Activated CD8-positive, alpha-beta memory T cell treated with anti-CD3 and anti-CD28 coated beads for 1 hour (primary cell): ENCODE data around the gene PBX1.

Experiments
- DNase-seq, 2 donors: peaks; one replicate each; pipeline ENCODE4 v3.0.0-alpha.2; 2020; ENCODE audit warnings: low read depth in 1 of 2; ENCODE audit errors: extremely low read depth in 1 of 2

Gene PBX1

DNA sequence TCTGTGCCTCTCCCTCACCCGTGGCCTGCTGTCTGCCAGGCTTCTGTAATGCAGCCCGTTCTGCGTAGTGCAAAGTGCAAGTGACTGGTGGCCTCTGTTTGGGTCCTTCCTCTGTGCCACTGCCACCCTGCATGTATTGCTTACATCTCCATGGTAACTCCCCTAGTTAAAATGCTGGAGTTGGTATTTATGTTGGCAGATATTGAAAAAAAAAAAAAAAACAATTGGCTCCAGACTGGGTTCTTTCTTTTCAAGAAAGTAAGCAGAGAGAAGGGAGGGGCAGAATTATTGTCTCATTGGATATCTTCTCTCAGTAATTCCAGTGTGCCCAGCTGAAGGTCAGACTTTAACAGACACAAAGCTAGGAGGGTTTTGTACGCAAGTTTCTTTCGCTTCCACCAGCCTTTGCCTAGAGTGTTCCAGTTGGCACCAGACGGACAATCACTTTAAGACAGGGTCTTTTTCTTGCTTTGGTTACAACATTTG lies 242.3 kb downstream of the PBX1 start:
- DNase-seq, result no peak

DNA sequence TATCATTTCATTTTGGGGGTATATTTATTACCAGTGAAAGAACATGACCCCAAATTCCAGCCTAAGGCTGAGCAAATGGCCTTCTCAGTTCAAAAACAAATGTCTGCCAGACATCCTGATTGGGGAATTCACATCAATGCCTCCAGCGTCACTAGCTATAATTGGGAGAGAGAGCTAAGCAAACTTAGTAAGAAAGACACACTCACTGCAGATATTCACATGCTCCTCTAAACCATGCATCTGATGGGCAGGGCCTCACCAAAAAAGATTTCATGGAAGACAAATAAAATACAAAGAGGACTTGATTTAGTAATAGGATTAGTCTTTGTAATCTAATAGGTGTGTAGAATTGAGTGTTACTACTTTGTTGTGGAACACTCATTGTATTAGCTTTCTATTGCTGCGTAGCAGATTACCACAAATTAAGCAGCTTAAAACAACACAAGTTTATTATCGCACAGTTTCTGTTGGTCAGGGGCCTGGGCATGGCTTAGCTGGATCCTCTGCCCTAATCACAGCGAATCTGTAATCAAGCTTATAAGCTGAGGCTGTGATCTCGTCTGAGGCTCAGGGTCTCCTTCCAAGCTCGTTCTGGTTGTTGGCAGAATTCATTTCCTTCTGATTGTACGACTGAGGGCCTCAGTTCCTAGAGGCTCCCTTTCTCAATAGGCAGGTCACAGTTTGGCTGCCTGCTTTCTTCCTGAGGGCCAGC lies 243.0 kb downstream of the PBX1 start:
- DNase-seq, result no peak

DNA sequence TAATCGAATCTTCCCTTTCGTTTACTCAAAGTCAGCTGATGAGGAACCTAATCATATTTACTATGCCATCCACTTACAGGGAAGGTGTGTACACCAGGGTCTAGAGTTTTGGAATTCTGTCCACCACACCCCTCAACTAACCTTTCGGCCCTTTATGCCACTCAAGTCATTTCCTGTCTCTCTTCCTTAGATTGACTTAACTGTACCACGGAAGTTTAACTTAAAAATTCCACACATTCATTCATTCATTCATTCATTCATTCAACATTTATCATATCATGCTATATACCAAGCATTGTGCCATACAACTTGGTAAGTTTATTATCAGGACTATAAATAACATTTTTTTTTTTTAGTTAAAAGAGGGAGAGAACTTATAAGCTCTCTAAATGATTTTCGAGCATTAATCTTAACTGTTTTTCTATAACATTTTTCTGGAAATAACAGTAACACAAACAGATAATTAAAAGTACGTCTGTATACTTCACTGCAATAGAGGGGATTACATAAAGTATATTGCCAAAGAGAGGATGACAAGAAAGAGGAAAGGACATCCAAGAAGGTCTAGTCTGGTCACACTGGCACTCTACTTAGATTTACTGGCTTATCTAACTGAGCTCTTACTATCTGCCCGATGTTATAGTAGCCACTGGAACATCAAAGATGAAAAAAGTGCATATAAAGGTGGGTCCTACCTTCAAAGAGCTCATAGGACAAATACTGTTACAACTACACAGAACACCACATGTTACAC lies 243.7 kb downstream of the PBX1 start:
- no peak for DNase-seq

DNA sequence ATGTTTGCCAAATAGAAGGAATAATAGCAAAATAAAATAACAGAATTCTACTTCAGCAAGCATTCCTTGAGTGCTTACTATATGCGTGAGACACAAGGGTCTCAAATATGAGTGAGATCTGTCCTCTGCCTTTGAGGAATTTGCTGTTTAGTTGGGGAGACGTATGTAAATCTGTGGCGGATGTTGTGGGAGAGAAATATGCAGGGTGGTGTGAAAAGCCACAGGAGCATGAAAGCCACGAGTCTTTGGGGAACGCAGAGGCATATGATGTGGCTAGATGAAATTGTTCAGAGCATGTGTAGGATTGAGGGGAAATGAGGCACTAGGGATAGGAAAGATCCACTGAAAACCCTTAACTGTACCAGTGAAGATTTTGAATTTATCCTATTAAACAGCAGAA lies 244.4 kb downstream of the PBX1 start:
- no peak for DNase-seq

DNA sequence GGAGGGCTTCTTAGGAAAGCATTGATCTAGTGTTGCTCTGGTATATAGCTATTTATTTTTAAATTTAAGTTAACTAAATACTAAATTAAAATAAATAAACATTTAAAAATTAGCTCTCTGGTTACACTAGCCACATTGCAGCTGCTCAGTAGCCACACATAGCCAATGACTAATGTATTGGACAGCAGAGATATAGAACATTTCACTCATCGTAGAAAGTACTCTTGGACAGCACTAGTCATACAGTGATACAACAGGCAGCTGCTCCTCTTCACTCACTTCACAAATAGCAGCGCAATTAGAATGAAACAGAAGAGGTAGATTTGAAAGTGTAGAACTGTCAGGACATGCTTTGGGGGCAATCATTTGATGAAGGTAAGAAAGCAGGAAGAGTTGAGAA lies 245.4 kb downstream of the PBX1 start:
- no peak for DNase-seq

DNA sequence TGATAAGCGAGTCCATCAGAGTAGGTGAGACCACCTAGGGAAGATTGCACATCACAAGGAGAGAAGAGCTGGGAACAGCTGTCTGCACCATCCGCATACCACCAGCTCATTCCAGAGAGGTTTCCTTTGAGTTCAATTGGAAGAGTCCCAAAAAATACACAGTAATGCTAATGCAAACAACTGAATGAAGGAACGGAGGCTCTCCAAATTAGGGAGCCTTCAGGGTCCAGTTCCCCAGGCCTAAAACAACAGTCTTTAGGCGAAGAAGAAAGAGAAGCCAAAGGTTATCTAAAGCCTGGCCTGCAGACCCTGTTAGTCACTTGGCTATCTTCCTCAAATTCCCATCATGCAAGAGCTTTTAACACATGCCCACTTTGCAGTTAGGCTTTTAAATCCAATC lies 246.4 kb downstream of the PBX1 start:
- DNase-seq, result no peak

GRCh38 chr1:164806531-164806930 lies 247.5 kb downstream of the PBX1 start:
- no peak for DNase-seq

DNA sequence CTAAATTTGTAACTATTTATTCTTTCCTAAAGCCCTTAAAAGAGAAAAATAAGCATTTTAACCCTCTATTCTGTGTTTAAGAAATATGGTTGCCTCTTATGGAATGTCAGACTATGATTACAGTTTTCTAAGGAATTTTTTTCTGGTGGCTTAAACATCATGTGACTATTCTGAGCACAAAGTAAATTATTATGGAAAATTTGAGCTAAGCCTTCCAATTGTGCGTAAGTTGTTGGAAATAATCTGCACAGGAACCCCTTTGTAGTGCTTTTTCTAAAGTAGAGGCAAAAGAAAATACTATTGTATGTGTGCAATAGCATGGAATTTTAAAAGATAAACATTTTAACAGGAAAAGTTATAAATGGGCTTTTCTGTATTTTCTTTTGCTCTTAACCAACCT lies 254.8 kb downstream of the PBX1 start:
- no peak for DNase-seq

DNA sequence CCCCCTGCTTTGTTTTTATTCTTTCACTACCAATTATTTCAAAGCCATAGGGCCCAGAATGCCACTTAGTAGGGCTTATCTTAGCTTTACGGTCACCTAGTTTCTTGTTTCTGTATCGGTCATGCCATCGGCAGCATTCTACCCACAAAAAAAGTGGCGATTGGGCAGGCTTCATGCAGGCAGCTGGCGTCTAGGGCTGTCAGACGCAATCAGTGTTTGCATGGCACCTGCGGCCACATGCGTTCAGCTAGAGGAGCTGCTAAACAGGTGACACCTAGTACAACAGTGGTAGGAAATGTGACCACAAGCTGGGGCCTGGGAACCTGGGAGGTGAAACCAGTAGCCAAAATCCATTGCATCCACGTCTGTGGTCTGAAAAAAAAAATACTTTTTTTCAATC lies 262.7 kb downstream of the PBX1 start:
- DNase-seq, result no peak

DNA sequence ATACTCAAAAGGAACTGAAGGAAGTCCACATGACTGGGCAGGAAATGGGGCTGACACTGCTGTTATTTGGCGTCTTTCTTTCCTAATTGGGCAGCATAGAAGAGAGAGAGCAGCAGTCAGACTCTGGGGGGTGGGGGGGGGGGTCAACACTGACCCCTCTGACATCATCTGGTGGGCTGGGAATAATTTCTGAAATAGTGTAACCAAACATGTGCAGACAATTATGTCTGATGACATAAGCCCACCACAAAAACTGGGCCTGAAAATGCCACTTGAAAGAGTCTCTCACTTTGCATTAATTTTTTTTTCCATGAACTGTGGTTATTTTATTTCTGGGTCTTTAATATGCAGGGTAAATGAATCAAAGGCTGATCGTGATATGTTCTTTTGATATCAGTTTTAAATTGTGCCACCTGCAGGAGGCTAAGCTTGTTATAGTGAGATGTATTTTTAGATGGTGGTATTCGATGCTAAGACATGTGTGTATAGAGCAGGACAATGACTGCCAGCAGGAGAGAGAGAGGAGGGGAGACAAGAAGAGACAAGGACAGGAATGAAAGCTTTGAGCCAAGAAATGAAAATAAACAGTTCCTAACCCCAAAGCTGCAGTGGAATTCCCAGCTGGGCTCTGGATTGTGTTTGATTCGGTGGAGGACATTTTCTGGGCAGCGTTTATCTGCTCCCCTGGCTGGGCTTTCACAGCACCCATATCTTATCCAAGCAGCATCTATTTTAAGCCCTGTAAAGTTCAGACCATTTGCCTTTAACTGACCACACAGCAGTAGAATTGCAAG lies 264.7 kb downstream of the PBX1 start:
- DNase-seq, result no peak

- no peak for DNase-seq
Observed at GRCh38 chr1:164824542-164824941, 265.6 kb downstream of the PBX1 start.

DNA sequence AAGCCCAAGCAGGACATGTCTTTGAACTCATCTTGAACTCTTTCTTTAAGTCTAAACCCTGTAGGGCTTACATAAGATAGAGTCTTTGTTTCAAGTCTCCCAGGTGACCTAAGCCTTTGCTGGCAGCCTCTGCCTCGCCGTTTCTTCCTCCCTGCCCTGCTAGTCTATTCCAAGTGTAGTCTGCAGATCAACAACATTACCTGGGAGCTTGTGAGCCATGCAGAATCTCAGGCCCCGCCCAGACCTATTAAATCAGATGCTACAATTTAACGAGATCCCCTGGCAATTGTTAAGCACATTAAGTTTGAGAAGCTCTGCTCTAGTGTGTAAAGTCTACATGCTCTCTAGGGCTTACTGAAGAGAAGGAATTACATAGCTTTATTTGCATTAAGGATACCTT lies 271.6 kb downstream of the PBX1 start:
- no peak for DNase-seq

DNA sequence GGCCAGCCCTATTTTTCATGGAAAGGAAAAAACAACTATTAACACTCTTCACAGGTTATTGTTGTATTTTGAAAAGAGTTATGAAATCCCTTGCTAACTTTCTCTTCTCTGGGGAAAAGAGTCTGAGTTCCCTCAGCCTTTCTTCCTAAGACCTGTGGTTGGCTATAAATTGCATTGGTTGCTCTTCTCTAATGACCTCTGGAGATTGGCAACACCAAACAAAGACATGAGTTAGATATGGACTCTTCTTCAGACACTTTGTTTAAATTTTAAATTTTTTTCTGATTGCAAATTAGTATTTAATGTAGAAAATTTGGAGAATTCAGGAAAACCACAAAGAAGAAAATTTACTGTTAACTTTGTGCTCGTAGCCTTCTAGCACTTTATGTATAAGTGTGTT lies 275.7 kb downstream of the PBX1 start:
- DNase-seq, result no peak

- DNase-seq, result no peak
Observed at GRCh38 chr1:164836614-164837018, 277.6 kb downstream of the PBX1 start.

- DNase-seq, result no peak
Observed at GRCh38 chr1:164838786-164839185, 279.8 kb downstream of the PBX1 start.

DNA sequence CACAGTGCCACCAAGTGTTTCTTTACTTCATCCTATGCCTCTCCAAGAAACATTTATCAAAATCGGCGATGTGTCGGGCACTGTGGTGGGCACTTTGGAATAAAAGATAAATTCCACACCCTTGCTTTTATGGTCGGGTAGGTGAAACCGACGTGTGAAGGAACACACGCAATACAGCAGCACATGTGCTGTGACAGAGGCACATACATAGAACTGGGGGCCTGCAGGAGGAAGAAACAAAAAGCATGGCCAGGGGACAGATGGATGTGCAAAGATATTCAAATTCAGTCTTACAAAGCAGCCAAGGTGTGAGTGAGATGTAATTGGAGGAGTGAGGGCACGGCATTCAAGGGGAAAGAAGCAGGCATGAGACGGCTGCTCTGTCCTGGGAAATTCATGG lies 282.0 kb downstream of the PBX1 start:
- no peak for DNase-seq

DNA sequence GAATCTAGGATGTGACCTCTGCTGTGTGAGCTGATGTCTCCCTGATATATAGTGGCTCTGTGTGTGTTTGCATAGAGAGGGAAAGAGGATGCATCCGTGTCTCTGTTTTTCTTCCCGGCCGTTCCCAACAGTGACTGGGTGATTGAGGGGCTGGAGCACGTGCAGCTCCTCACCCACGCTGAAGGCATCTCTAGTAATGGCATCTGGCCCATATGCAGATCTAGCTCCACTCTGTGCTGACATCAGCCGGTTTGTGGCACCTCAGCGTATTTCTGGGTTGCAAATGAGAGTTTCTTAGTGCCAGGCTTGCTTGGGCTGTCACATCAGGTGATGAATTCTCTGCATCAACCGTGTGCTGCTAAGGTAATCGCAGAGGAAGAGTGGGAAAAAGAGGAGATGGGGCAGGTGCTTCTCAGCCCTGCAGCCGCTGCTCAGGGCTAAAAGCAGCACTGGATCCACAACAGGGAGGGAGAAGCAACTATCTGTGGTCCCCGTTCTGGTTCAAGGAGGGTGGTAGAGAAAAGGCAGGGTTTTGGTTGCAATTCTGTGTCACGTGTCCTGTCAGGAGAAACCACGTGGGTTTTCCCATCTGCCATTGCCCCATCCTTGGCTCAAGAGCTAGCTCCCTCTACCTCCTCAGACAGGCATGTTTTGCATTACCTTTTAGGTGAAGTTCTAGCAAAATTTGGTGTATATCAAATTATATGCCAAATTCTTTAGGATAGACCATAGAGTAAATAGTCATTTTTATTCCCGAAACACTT lies 282.9 kb downstream of the PBX1 start:
- no peak for DNase-seq

DNA sequence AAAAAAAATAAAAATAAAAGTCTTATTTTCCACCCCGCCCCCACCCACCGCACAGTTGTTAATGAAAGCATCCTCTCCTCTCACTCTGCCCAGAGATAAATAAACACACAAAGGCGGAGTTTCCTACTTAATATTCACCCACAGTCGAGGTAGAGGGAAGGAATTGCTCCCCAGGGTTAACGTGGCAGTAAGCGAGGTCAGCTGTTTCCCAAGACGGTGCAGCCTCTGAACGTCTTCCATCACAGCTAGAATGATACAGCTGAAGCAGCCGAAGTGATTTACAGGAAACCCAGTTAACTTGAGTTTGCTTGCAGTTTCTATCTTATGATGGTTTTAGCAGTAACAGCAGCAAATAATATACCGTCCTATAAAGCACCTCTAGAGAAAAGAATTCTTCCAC lies 283.9 kb downstream of the PBX1 start:
- DNase-seq, result no peak

DNA sequence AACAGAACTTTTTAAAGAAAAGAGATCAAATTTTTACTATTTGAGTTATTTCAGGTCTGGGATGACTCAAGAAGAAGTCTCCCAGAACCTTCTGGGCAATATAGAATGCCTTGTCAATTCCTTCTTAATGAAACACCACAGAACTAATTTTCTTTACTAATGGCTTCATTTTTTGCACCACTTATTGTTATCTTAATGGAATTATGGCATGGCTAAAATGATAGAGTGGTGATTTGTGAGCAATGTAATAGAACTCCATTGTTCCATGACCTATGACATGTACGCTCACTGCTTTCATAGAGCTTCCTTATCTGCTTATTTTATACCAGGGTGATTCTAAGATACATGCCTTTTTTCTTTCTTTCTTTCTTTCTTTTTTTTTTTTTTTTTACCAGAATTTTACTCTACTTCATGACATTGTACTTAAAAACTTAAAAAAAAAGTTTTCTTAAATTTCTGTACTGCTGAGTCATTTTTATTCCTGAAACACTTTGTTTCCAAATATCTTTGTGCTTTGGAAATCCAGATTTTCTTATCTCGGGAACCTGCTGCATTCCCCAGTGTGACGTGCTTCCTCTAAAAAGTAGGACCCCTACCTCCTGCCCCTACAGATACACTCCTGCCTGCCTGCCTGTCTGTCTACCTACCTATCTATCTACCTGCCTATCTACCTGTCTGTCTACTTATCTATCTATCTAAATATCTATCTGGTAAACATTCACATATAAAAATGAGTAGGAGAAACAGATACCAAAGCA lies 284.9 kb downstream of the PBX1 start:
- DNase-seq, result no peak
